Endothelial cell of umbilical vein (primary cell): Measurements from ENCODE around the gene CCDC73. TPM values are rescaled to one million over a fixed set of nuclear protein-coding genes. Genes with fewer than 3 reads are reported as not detected.

Source experiments
- BruUV-seq: library from RNA; stranded (reverse); fragments of 400-500 nt; replicated peaks from 2 replicates; lab custom pipeline; 2021; lab: Mats Ljungman, UMichigan
- CTCF ChIA-PET: fragments of 300-600, 350-600 bp; sonication (Branson Sonifier 250); formaldehyde crosslinking; loops from one replicate; lab custom pipeline; 2021; ENCODE audit warnings: antibody characterized with exemption, inconsistent platforms; lab: Charles Lee
- POLR2A ChIA-PET: fragments of 300-600, 350-600 bp; sonication (Branson Sonifier 250); formaldehyde crosslinking; loops from one replicate; lab custom pipeline; 2021; ENCODE audit warnings: antibody characterized with exemption, inconsistent platforms; lab: Charles Lee
- DNase-seq: peaks from one replicate; pipeline ENCODE4 v3.0.0-alpha.2; 2011; ENCODE audit warnings: low read depth, low spot score
- FAIRE-seq: peaks from 2 replicates; lab custom pipeline; 2011; peaks lifted over from hg19 to GRCh38; lab: Jason Lieb, UNC
- H2AFZ ChIP-seq: 2 replicates; pipeline ENCODE4 v1.6.0; 2012; ENCODE audit warnings: low read depth, low read length, control low read depth, inconsistent platforms
- H3K27ac ChIP-seq: 2 replicates; pipeline ENCODE4 v1.5.1; 2011; ENCODE audit warnings: low read depth, mild to moderate bottlenecking, control low read depth, low read length, moderate library complexity; ENCODE audit not compliant: insufficient read depth
- H3K27me3 ChIP-seq, 2 experiments: 2 replicates each; pipeline versions ENCODE4 v1.6.0 to v1.6.1; 2011; ENCODE audit warnings: low read length in 2 of 2, mixed read lengths in 1 of 2; ENCODE audit not compliant: control insufficient read depth in 2 of 2, insufficient read depth in 2 of 2
- H3K36me3 ChIP-seq, 2 experiments: 2 replicates in 1 of 2; 3 replicates in 1 of 2; pipeline ENCODE4 v1.5.1; 2011; ENCODE audit warnings: low read length in 2 of 2, mild to moderate bottlenecking in 1 of 2, moderate library complexity in 1 of 2; ENCODE audit not compliant: control insufficient read depth in 2 of 2, insufficient read depth in 2 of 2; ENCODE audit errors: extremely low read depth in 1 of 2
- H3K4me1 ChIP-seq: 3 replicates; pipeline ENCODE4 v1.5.1; 2011; ENCODE audit warnings: mild to moderate bottlenecking, low read length; ENCODE audit not compliant: control insufficient read depth, insufficient read depth; ENCODE audit errors: extremely low read depth
- H3K4me2 ChIP-seq: 2 replicates; pipeline ENCODE4 v1.6.1; 2011; ENCODE audit warnings: low read length, control low read depth, mixed read lengths; ENCODE audit not compliant: insufficient read depth
- H3K4me3 ChIP-seq, 3 experiments: fragments of 200-600 bp in 1 of 3; sonication (generic), shearing (Covaris generic) in 1 of 3; replicated peaks in 1 of 3; 2 replicates each; pipeline ENCODE4 v1.5.1; 2011 to 2016; ENCODE audit warnings: control low read depth in 3 of 3, low read length in 3 of 3, mild to moderate bottlenecking in 2 of 3, inconsistent platforms in 1 of 3, low read depth in 1 of 3, moderate library complexity in 1 of 3; ENCODE audit not compliant: insufficient read depth in 1 of 3
- H3K79me2 ChIP-seq: 2 replicates; pipeline ENCODE4 v1.6.0; 2012; ENCODE audit warnings: low read length, inconsistent platforms; ENCODE audit not compliant: control insufficient read depth, insufficient read depth
- H3K9ac ChIP-seq: replicated peaks from 2 replicates; pipeline ENCODE3; 2011; ENCODE audit warnings: low read length, control low read depth; ENCODE audit not compliant: insufficient read depth; ENCODE audit errors: extremely low read depth
- H3K9me1 ChIP-seq: replicated peaks from 3 replicates; pipeline ENCODE4 v1.6.0; 2011; ENCODE audit warnings: mild to moderate bottlenecking, low read length; ENCODE audit not compliant: control insufficient read depth, insufficient read depth; ENCODE audit errors: extremely low read depth
- H3K9me3 ChIP-seq: replicated peaks from 2 replicates; pipeline ENCODE4 v1.5.1; 2012; ENCODE audit warnings: low read length, inconsistent platforms; ENCODE audit not compliant: control insufficient read depth, insufficient read depth
- H4K20me1 ChIP-seq: replicated peaks from 2 replicates; pipeline ENCODE3; 2011; ENCODE audit warnings: mild to moderate bottlenecking, low read length; ENCODE audit not compliant: control insufficient read depth, insufficient read depth; ENCODE audit errors: extremely low read depth
- CTCF ChIP-seq, 2 donors: IDR thresholded peaks; 1 replicate in 1 of 2; 2 replicates in 1 of 2; pipeline ENCODE4 v1.5.1; 2011; ENCODE audit warnings: low read length in 2 of 2, mild to moderate bottlenecking in 2 of 2, moderate library complexity in 2 of 2, control low read depth in 1 of 2, inconsistent platforms in 1 of 2, low read depth in 1 of 2; ENCODE audit not compliant: insufficient read depth in 1 of 2; ENCODE audit errors: extremely low read depth in 1 of 2
- EZH2 ChIP-seq: IDR thresholded peaks from 2 replicates; pipeline ENCODE4 v1.6.1; 2012; ENCODE audit warnings: borderline replicate concordance, low read depth, mild to moderate bottlenecking, moderate library complexity, low read length, inconsistent platforms; ENCODE audit not compliant: severe bottlenecking
- FOS ChIP-seq: IDR thresholded peaks from 2 replicates; pipeline ENCODE4 v1.6.1; 2011; ENCODE audit warnings: mild to moderate bottlenecking, low read length, moderate library complexity, borderline replicate concordance; ENCODE audit not compliant: insufficient read depth
- GATA2 ChIP-seq: IDR thresholded peaks from 2 replicates; pipeline ENCODE4 v1.7.0; 2011; ENCODE audit warnings: low read depth, mild to moderate bottlenecking, moderate library complexity, mixed read lengths, low read length; ENCODE audit not compliant: insufficient read length, insufficient read depth
- JUN ChIP-seq: IDR thresholded peaks from 2 replicates; pipeline ENCODE4 v1.6.1; 2011; ENCODE audit warnings: borderline replicate concordance, low read depth; ENCODE audit not compliant: insufficient read length, insufficient read depth
- MAX ChIP-seq: IDR thresholded peaks from 2 replicates; pipeline ENCODE4 v1.6.1; 2011; ENCODE audit not compliant: insufficient read depth, insufficient read length
- MYC ChIP-seq: IDR thresholded peaks from one replicate; pipeline ENCODE4 v1.6.1; 2011; ENCODE audit warnings: mild to moderate bottlenecking, low read depth, low read length
- POLR2A ChIP-seq: IDR thresholded peaks from 2 replicates; pipeline ENCODE4 v1.6.1; 2012; ENCODE audit warnings: low read depth, mild to moderate bottlenecking, control low read depth, low read length
- POLR2AphosphoS5 ChIP-seq: IDR thresholded peaks from 2 replicates; pipeline ENCODE4 v1.6.1; 2012; ENCODE audit warnings: low read depth, mild to moderate bottlenecking, control low read depth, low read length, moderate library complexity; ENCODE audit not compliant: insufficient read depth
- dilution Hi-C: fragments of 300-500 bp; cut with MboI; formaldehyde crosslinking; loops from one replicate; pipeline ENCODE4 v1.15.0; 2019; ENCODE audit warnings: low sequenced_read_pairs; ENCODE audit not compliant: extremely low pct_ligation_motif_present
- intact Hi-C: fragments of 100-400 bp; cut with micrococcal nuclease; formaldehyde crosslinking; loops from one replicate; pipeline ENCODE4 v1.10.0; 2022
- polyA plus RNA-seq, 4 experiments: library from polyadenylated mRNA; depleted of rRNA in 3 of 4; stranded (reverse) in 3 of 4; unstranded in 1 of 4; fragments of >200 nt; gene quantifications; 2 replicates each; pipeline versions ENCODE4 v1.2.1 to v1.2.3, GENCODE V29; 2011 to 2012; ENCODE audit warnings: missing spikeins in 1 of 4
- total RNA-seq: library from RNA; stranded (reverse); gene quantifications from 2 replicates; pipeline ENCODE4 v1.2.3, GENCODE V29; 2021

CCDC73 gene
- total and polyA plus RNA-seq, 2 donors (not counting 3 experiments of a cell fraction or from before 2014, with no cell fraction given), result not detected

- intact Hi-C loops (no loop called here), dilution Hi-C loops (no loop called here)
- H3K27me3 ChIP-seq, result no peaks in the 10 kb centered on the region
- TF ChIP-seq EZH2, result no peak
- BruUV-seq, result no TSS peak
- H3K79me2 ChIP-seq, result no peaks in the 10 kb centered on the region
- no peaks in the 10 kb centered on the region for H3K36me3 ChIP-seq
- no peaks in the 10 kb centered on the region for H3K4me1 ChIP-seq
- H3K27ac ChIP-seq, result no peak overlapping the region
- DNase-seq, result no peak
- H3K9me3 ChIP-seq, result no peaks in the 10 kb centered on the region
- H3K4me2 ChIP-seq, result no peak overlapping the region
- no peaks in the 10 kb centered on the region for H3K9me1 ChIP-seq
- CTCF ChIA-PET, result interaction anchor here (0.8 to 1.2 kb wide), 3 partner anchors 24 to 225 kb away, joined by 3 to 5 read pairs (median 3); no protein-coding TSS in a partner anchor
- H4K20me1 ChIP-seq, result no peaks in the 10 kb centered on the region
- FAIRE-seq, result no peak
- no peak overlapping the region for H3K9ac ChIP-seq
- no peak overlapping the region for H3K4me3 ChIP-seq
- no peak overlapping the region for H2AFZ ChIP-seq
- POLR2A ChIA-PET, result no interaction called here
Measured at GRCh38 chr11:32840587-32840986, 46.1 kb upstream of the CCDC73 start.

GRCh38 chr11:32839308-32839707, 44.8 kb upstream of the CCDC73 start:
- H3K4me3 ChIP-seq, result no peak overlapping the region
- no peak overlapping the region for H3K9ac ChIP-seq
- intact Hi-C loops (no loop called here), dilution Hi-C loops (no loop called here)
- no peaks in the 10 kb centered on the region for H3K27me3 ChIP-seq
- H2AFZ ChIP-seq, result no peak overlapping the region
- ChIA-PET POLR2A (no interaction called here), CTCF (interaction anchor here (0.9 to 1.3 kb wide), 3 partner anchors 11 to 516 kb away, joined by 3 to 5 read pairs (median 3); no protein-coding TSS in a partner anchor)
- TF ChIP-seq CTCF (IDR thresholded peaks at IDR 0.05; ENCODE audit: extremely low read depth in 1 of 2, insufficient read depth in 1 of 2, low read depth in 1 of 2, low read length in 2 of 2) (no peak), EZH2 (no peak), JUN (no peak), GATA2 (no peak), MYC (no peak), MAX (no peak), POLR2AphosphoS5 (no peak), FOS (no peak), POLR2A (no peak)
- H4K20me1 ChIP-seq, result no peaks in the 10 kb centered on the region
- no peaks in the 10 kb centered on the region for H3K79me2 ChIP-seq
- H3K27ac ChIP-seq, result no peak overlapping the region
- H3K4me2 ChIP-seq, result no peak overlapping the region
- no peak for DNase-seq
- H3K9me1 ChIP-seq, result no peaks in the 10 kb centered on the region
- BruUV-seq, result no TSS peak
- H3K9me3 ChIP-seq, result no peaks in the 10 kb centered on the region
- H3K4me1 ChIP-seq, result no peaks in the 10 kb centered on the region
- FAIRE-seq, result no peak
- no peaks in the 10 kb centered on the region for H3K36me3 ChIP-seq
